Naive thymus-derived CD4-positive, alpha-beta T cell (primary cell): ENCODE results near the gene IL1RAPL2. TPM values are rescaled to one million over a fixed set of nuclear protein-coding genes. Genes with fewer than 3 reads are reported as not detected.

Source experiments
- ATAC-seq: fragments of 150-1000 bp; cut with Tn5 transposase; 2 replicates; pipeline ENCODE4 v1.10.0; 2021; ENCODE audit warnings: mild to moderate bottlenecking, moderate library complexity
- CTCF ChIA-PET: fragments of 350-600 bp; sonication (Branson Sonifier 250); formaldehyde crosslinking; loops from one replicate; lab custom pipeline; 2021; ENCODE audit warnings: antibody characterized with exemption; lab: Charles Lee
- POLR2A ChIA-PET: fragments of 350-600 bp; sonication (Branson Sonifier 250); formaldehyde crosslinking; loops from one replicate; lab custom pipeline; 2021; ENCODE audit warnings: antibody characterized with exemption, inconsistent platforms; lab: Charles Lee
- DNase-seq, 9 donors: peaks; one replicate each; pipeline versions ENCODE4 v3.0.0 to v3.0.0-alpha.2; 2020 to 2022; ENCODE audit warnings: mixed read lengths in 1 of 9
- H3K27ac ChIP-seq: one replicate; pipeline ENCODE4 v1.7.0; 2013; ENCODE audit warnings: mild to moderate bottlenecking, low read depth, low read length, moderate library complexity
- H3K27me3 ChIP-seq, 2 donors: one replicate each; pipeline ENCODE4 v1.7.0; 2013; ENCODE audit warnings: low read length in 2 of 2, mild to moderate bottlenecking in 2 of 2, moderate library complexity in 2 of 2; ENCODE audit not compliant: control insufficient read depth in 2 of 2, insufficient read depth in 2 of 2
- H3K36me3 ChIP-seq, 3 experiments: 1 replicate in 2 of 3; 2 replicates in 1 of 3; pipeline ENCODE4 v1.7.0; 2013; ENCODE audit warnings: low read length in 3 of 3, mild to moderate bottlenecking in 3 of 3, moderate library complexity in 1 of 3; ENCODE audit not compliant: insufficient read depth in 3 of 3, control insufficient read depth in 2 of 3
- H3K4me1 ChIP-seq, 2 donors: one replicate each; pipeline ENCODE4 v1.7.0; 2013; ENCODE audit warnings: low read length in 2 of 2, mild to moderate bottlenecking in 2 of 2, moderate library complexity in 1 of 2; ENCODE audit not compliant: control insufficient read depth in 2 of 2, insufficient read depth in 2 of 2
- H3K4me3 ChIP-seq: 2 replicates; pipeline ENCODE4 v1.7.0; 2013; ENCODE audit warnings: mild to moderate bottlenecking, low read length
- H3K9me3 ChIP-seq, 3 experiments: 1 replicate in 2 of 3; 2 replicates in 1 of 3; pipeline ENCODE4 v1.7.0; 2013; ENCODE audit warnings: low read length in 3 of 3; ENCODE audit not compliant: control insufficient read depth in 2 of 3
- H3K27ac Mint-ChIP-seq, 9 donors: one replicate each; pipeline ENCODE4 v1.8.0; 2020 to 2022; ENCODE audit warnings: mixed read lengths in 9 of 9, mild to moderate bottlenecking in 8 of 9, moderate library complexity in 5 of 9, inconsistent platforms in 2 of 9
- H3K27me3 Mint-ChIP-seq, 5 donors: one replicate each; pipeline ENCODE4 v1.8.0; 2021 to 2022; ENCODE audit warnings: mixed read lengths in 5 of 5, mild to moderate bottlenecking in 1 of 5
- H3K36me3 Mint-ChIP-seq, 5 donors: one replicate each; pipeline ENCODE4 v1.8.0; 2020 to 2022; ENCODE audit warnings: mixed read lengths in 5 of 5, mild to moderate bottlenecking in 3 of 5, inconsistent platforms in 1 of 5
- H3K4me1 Mint-ChIP-seq, 7 donors: one replicate each; pipeline ENCODE4 v1.8.0; 2020 to 2022; ENCODE audit warnings: mixed read lengths in 7 of 7, mild to moderate bottlenecking in 3 of 7, inconsistent platforms in 1 of 7
- H3K4me3 Mint-ChIP-seq, 10 donors: one replicate each; pipeline ENCODE4 v1.8.0; 2020 to 2022; ENCODE audit warnings: mild to moderate bottlenecking in 10 of 10, mixed read lengths in 10 of 10, moderate library complexity in 6 of 10, inconsistent platforms in 2 of 10
- H3K9me3 Mint-ChIP-seq, 11 donors: one replicate each; pipeline ENCODE4 v1.8.0; 2020 to 2022; ENCODE audit warnings: mixed read lengths in 11 of 11, mild to moderate bottlenecking in 4 of 11, inconsistent platforms in 1 of 11, moderate library complexity in 1 of 11
- intact Hi-C, 2 donors: fragments of 100-400 bp; cut with micrococcal nuclease; formaldehyde crosslinking; loops; one replicate each; pipeline ENCODE4 v1.15.1; 2023
- polyA plus RNA-seq, 2 donors: library from polyadenylated mRNA; unstranded; fragments of 300-500 nt; fragmentation: Illumina TruSeq; gene quantifications; one replicate each; pipeline ENCODE4 v1.2.3, GENCODE V29; 2021
- total RNA-seq, 6 experiments: library from RNA in 5 of 6; stranded (reverse) in 5 of 6; gene quantifications; 1 replicate in 5 of 6; 2 replicates in 1 of 6; pipeline ENCODE4 v1.2.3 and lab custom pipeline; 2021 to 2026

Gene IL1RAPL2
- total and polyA plus RNA-seq, 7 experiments from 2014 or later, result not detected

DNA sequence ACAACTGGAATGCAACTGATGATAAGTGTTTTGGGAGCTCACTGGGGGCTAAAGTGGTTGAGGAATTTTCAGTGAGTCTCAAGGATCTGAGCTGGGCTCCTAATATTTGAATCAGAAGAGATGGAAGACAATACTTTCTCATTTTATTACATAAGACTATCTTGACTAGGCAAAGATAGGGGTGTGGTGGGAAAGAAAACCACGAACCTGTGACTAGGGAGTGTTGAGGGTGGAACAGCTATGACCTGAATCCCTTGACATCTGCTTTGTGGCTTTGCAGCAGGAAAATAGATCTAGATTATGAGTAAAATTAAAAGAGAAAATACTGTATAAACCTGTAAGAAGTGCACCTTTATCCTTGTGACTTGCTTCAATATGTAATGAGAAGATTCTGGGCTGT lies 949.6 kb downstream of the IL1RAPL2 start:
- no peak overlapping the region for H3K4me3 ChIP-seq
- Mint-ChIP-seq H3K27me3 (no peaks in the 10 kb centered on the region), H3K36me3 (no peaks in the 10 kb centered on the region), H3K4me3 (no peak overlapping the region), H3K9me3 (peaks cover 0 to 5% (median 0%) of the 10 kb centered on the region in 11 donors), H3K4me1 (no peaks in the 10 kb centered on the region), H3K27ac (no peak overlapping the region)
- no peak overlapping the region for H3K27ac ChIP-seq
- H3K4me1 ChIP-seq, result no peaks in the 10 kb centered on the region
- DNase-seq, result no peak
- no peaks in the 10 kb centered on the region for H3K27me3 ChIP-seq
- H3K36me3 ChIP-seq, result no peaks in the 10 kb centered on the region
- CTCF ChIA-PET, result no interaction called here
- no peak for ATAC-seq
- POLR2A ChIA-PET, result no interaction called here
- no peaks in the 10 kb centered on the region for H3K9me3 ChIP-seq
- intact Hi-C loops, result no loop called here

DNA sequence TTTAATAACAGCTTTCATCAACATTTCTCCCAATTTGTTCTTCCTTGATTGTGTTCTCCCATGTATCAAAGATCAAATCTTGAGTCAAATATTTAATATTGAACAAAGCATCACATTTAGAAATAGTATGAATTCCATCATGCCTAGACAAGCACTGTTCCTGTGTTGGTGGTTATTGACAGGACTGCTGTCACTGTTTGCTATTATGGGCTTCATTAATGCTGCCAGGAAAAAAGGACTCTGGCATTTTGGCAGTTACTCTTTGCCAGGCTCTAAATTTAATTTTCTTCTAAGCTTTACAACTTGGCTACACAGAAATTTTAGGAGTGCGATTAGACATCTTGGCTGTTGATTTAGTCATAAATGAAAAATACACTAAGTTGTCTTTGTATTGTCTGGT lies 960.4 kb downstream of the IL1RAPL2 start:
- ATAC-seq (no peak), DNase-seq (no peak)
- Histone ChIP-seq H3K4me1 (no peaks in the 10 kb centered on the region), H3K27me3 (no peaks in the 10 kb centered on the region), H3K4me3 (no peak overlapping the region), H3K9me3 (no peaks in the 10 kb centered on the region), H3K36me3 (no peaks in the 10 kb centered on the region), H3K27ac (no peak overlapping the region)
- no peaks in the 10 kb centered on the region for H3K27me3 Mint-ChIP-seq
- ChIA-PET CTCF (no interaction called here), POLR2A (no interaction called here)
- intact Hi-C loops, result no loop called here
- no peak overlapping the region for H3K27ac Mint-ChIP-seq
- H3K4me3 Mint-ChIP-seq, result no peak overlapping the region
- peaks cover 0 to 10% (median 0%) of the 10 kb centered on the region in 11 donors for H3K9me3 Mint-ChIP-seq
- no peaks in the 10 kb centered on the region for H3K4me1 Mint-ChIP-seq
- H3K36me3 Mint-ChIP-seq, result no peaks in the 10 kb centered on the region

DNA sequence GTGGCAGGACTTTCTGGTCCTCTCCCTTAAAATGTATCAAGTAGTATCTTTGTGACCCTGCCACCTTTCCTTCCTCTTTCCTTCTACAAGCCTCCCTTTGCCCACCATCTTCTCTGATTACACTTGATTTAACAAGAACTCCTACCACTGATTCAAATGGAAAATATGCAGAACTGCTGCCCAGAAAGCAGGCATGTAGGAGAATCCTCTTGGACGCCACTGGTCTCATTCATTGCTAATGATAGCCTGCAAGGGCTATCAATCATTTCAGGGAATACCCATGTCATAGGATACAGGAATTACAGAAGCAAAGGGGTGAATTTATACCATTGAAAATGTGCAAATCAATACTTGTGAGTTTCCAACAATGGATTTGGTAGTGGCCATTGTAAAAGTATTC lies 961.8 kb downstream of the IL1RAPL2 start:
- DNase-seq, result no peak
- no peak overlapping the region for H3K4me3 Mint-ChIP-seq
- H3K36me3 Mint-ChIP-seq, result no peaks in the 10 kb centered on the region
- H3K27ac ChIP-seq, result no peak overlapping the region
- intact Hi-C loops, result no loop called here
- POLR2A ChIA-PET, result no interaction called here
- H3K9me3 Mint-ChIP-seq, result peaks cover 0 to 9% (median 0%) of the 10 kb centered on the region in 11 donors
- H3K9me3 ChIP-seq, result no peaks in the 10 kb centered on the region
- no peaks in the 10 kb centered on the region for H3K4me1 ChIP-seq
- H3K36me3 ChIP-seq, result no peaks in the 10 kb centered on the region
- no peaks in the 10 kb centered on the region for H3K27me3 ChIP-seq
- no peak overlapping the region for H3K4me3 ChIP-seq
- ATAC-seq, result no peak
- CTCF ChIA-PET, result no interaction called here
- H3K4me1 Mint-ChIP-seq, result no peaks in the 10 kb centered on the region
- no peaks in the 10 kb centered on the region for H3K27me3 Mint-ChIP-seq
- no peak overlapping the region for H3K27ac Mint-ChIP-seq

DNA sequence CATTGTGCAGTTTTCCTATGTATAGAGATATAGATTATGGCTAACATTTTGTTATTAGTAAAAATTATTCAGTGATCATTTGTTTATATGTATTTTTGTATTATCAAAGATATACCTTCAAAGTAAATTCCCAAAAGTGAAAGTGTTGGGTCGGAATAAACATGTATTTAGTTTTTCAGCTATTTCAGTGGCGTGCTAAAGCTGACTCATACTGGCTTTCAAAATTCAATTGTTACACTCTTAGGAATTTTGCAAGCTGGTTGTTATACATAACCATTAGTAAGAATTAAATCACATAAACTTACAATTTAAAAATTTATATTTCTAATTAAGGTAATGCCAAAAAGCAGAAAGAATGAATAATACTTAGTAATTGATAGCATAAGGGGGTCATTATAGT lies 968.0 kb downstream of the IL1RAPL2 start:
- no peak for DNase-seq
- Mint-ChIP-seq H3K4me3 (no peak overlapping the region), H3K36me3 (no peaks in the 10 kb centered on the region), H3K4me1 (no peaks in the 10 kb centered on the region), H3K27ac (no peak overlapping the region), H3K27me3 (no peaks in the 10 kb centered on the region), H3K9me3 (peaks cover 0 to 6% (median 0%) of the 10 kb centered on the region in 11 donors)
- no peak for ATAC-seq
- ChIA-PET CTCF (no interaction called here), POLR2A (no interaction called here)
- H3K27me3 ChIP-seq, result no peaks in the 10 kb centered on the region
- no peaks in the 10 kb centered on the region for H3K4me1 ChIP-seq
- intact Hi-C loops, result no loop called here
- no peak overlapping the region for H3K4me3 ChIP-seq
- no peaks in the 10 kb centered on the region for H3K9me3 ChIP-seq
- no peak overlapping the region for H3K27ac ChIP-seq
- H3K36me3 ChIP-seq, result no peaks in the 10 kb centered on the region

DNA sequence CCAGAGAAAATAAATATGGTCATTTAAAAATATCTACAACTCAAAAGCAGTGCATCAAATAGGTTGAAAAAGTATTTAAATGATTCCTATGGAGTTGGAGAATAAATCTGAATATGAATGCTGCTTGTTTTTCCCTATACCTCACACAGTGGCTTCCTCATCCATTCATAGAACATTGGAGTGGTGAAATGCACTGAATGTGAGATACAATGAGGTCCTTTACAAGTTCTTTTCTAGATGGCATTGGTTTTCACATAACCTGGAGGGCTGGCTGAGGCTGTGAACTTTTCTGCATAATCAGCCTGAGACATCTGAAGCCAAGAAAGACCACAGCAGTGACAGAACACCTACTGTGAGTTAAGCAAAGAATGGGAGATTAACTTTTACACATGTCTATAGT lies 977.3 kb downstream of the IL1RAPL2 start:
- no peak for ATAC-seq
- peaks cover 0 to 9% (median 3%) of the 10 kb centered on the region in 11 donors for H3K9me3 Mint-ChIP-seq

DNA sequence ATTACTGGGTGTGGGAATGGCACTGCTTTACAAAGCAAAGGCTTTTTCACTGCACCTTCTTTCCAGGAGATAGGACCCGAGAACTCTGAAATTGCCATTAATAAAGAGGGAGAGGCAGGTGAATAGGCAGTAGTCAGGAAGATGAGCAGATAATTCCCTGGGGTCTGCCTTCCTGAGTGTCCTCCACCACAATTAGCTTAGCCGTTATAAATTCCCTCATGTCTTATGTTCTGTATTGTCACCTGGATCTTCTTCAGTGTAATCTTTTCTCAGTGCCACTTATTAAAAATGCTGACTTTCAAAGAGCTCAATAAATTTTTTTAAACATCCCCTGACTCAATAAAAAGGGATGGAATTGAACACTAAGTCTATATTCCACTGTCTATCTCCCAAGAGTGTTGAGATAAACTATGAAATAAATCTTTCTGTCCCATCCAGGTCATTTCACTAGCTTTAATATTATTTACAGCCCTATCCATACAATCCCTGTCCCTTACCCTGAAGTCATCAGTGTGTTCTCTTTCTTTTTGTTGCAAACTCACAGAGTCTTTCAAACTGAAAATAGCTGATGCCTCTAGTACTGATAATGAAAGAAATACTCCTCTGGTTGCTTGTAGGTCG lies 984.2 kb downstream of the IL1RAPL2 start:
- H3K27me3 Mint-ChIP-seq, result no peaks in the 10 kb centered on the region
- no peak overlapping the region for H3K27ac Mint-ChIP-seq
- H3K9me3 Mint-ChIP-seq, result peaks cover 0 to 3% (median 0%) of the 10 kb centered on the region in 11 donors
- intact Hi-C loops, result no loop called here
- H3K4me3 Mint-ChIP-seq, result no peak overlapping the region
- ATAC-seq (no peak), DNase-seq (no peak)
- Histone ChIP-seq H3K4me1 (no peaks in the 10 kb centered on the region), H3K27me3 (no peaks in the 10 kb centered on the region), H3K4me3 (no peak overlapping the region), H3K36me3 (no peaks in the 10 kb centered on the region), H3K9me3 (no peaks in the 10 kb centered on the region), H3K27ac (no peak overlapping the region)
- ChIA-PET POLR2A (no interaction called here), CTCF (no interaction called here)
- no peaks in the 10 kb centered on the region for H3K36me3 Mint-ChIP-seq
- H3K4me1 Mint-ChIP-seq, result no peaks in the 10 kb centered on the region

More for the DNA sequence above, 977.3 kb downstream of the IL1RAPL2 start:
- Mint-ChIP-seq H3K27ac (no peak overlapping the region), H3K27me3 (no peaks in the 10 kb centered on the region), H3K36me3 (no peaks in the 10 kb centered on the region), H3K4me3 (no peak overlapping the region), H3K4me1 (no peaks in the 10 kb centered on the region)
- Histone ChIP-seq H3K36me3 (no peaks in the 10 kb centered on the region), H3K9me3 (no peaks in the 10 kb centered on the region), H3K27ac (no peak overlapping the region), H3K4me1 (no peaks in the 10 kb centered on the region), H3K27me3 (no peaks in the 10 kb centered on the region), H3K4me3 (no peak overlapping the region)
- intact Hi-C loops, result no loop called here
- POLR2A ChIA-PET, result no interaction called here
- DNase-seq, result no peak
- CTCF ChIA-PET, result no interaction called here

DNA sequence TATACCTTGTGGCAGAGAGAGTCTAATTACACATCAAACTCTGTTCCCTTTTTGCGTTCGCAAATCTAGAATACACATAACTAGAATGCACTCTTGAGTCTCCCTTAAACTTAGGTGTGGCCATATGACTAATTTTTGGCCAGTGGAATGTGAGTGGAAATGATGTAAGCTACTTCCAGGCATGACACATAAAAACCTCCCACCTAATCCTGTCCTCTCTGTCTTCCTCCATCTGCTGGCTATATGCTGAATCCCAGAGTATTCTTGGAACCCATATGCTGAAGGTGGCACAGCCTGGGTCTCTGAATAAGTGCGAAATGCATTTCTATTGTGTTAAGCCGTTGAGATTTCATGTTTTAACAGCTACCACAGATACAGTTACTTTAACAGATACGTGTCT lies 986.4 kb downstream of the IL1RAPL2 start:
- Histone ChIP-seq H3K27me3 (no peaks in the 10 kb centered on the region), H3K4me3 (no peak overlapping the region), H3K36me3 (no peaks in the 10 kb centered on the region), H3K9me3 (no peaks in the 10 kb centered on the region), H3K27ac (no peak overlapping the region), H3K4me1 (no peaks in the 10 kb centered on the region)
- H3K36me3 Mint-ChIP-seq, result no peaks in the 10 kb centered on the region
- no peak for DNase-seq
- intact Hi-C loops, result no loop called here
- no peak for ATAC-seq
- H3K27me3 Mint-ChIP-seq, result no peaks in the 10 kb centered on the region
- H3K4me1 Mint-ChIP-seq, result no peaks in the 10 kb centered on the region
- ChIA-PET CTCF (no interaction called here), POLR2A (no interaction called here)
- H3K9me3 Mint-ChIP-seq, result peaks cover 0 to 3% (median 0%) of the 10 kb centered on the region in 11 donors
- no peak overlapping the region for H3K4me3 Mint-ChIP-seq
- no peak overlapping the region for H3K27ac Mint-ChIP-seq
